LoVo (cell line): ENCODE measurements around the gene ADK.

Source experiments
- DNase-seq: peaks from one replicate; pipeline ENCODE4 v3.0.0-alpha.2; 2016; ENCODE audit warnings: low spot score

Gene ADK

DNA sequence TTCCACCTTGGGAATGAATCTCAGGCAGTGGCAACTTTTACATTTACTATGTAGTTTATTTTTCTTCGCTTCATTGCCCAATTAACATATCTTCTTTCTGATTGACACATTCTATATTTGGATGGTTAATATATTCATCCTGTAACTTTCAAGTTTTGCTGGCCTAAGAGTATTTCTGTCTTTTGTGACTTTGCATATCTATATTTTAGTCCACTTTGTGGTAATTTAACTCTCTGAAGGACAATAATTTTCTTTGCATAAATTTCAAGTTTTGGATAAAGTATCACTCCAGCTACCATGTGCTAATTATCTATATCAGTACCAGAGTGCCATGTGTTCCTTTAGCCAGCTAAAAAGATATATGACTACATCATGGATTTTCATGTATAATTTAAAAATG is 523.9 kb downstream of the ADK start:
- no peak for DNase-seq

DNA sequence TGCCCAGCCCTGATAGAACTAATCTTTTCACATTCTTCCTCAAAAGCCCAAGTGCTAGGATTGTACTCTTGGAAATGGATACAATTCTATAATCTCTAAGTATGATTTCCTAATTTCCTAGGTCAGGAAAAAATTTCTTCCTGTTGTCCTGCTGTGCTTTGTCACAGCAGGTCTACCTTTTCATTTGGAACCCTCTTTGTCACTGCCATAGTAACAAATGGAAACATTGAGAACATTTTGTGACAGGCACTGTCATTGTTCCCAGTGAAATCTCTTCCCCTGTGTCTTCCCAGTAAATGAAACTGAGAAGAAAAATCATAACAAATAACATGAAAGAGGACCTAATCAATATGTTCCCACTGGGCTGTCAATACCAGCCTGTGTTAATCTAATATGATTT is 524.5 kb downstream of the ADK start:
- no peak for DNase-seq

DNA sequence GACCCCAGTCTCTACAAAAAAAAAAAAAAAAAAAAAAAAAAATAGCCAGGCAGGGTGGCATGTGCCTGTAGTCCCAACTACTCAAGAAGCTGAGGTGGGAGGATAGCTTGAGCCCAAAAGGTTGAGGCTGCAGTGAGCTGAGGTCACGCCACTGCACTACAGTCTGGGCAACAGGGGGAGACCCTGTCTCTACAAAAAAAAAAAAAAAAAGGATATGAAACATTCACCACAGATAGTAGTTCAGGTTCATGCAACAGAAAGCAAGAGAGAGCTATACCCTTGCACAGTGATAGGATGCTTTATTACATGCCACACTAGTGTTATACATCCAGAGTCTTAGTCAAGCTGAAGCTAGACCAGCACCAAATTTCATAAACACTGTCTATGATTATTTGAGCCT is 526.9 kb downstream of the ADK start:
- no peak for DNase-seq

DNA sequence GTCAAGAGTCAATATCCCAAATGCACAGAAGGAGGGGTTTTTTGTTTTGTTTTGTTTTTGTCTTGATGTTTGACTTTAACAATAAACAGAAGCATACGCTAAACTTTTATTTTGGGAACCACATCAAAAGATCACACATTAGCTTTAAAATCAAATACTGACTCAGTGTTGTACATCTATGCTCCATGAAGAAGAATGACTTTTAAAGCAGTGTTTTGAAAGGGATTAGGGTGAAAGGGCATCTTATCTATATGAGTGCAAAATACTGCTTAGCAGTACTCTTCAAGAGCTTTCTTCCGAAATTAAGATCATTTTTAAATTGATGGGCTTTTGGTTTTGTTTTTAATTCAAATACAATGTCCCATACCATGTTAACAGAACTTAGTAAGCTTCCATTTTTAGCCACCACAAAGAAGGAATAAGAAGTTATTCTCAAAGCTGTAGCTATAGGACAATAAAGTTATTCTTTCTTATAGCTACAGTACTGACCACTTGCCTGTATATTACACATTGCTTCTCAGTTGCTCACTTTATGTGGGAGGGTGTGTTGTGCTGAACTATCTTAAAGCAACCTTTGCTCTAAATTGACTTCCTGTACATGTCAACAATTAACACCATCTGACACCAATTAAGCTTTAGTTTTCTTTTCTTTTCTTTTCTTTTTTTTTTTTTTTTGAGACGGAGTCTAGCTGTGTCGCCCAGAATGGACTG is 531.1 kb downstream of the ADK start:
- DNase-seq = no peak

DNA sequence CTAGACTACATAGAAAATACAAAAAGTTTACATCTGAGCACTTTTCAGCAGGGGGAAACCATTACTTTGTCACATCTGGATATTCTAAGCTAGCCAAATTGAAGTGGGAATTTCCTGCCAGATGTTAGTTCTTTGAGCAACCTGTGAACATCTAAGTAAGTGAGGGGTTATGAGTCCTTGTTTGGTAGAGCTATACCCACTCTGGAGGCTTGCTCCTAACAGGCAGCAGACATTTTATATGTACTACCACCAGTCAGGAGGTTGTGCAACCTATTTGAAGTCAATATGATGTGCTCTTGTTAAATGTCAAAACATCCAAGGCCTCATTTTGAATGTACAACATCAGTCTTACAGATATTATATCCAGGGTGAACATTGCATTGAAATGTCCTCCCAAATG is 532.0 kb downstream of the ADK start:
- DNase-seq = no peak

DNA sequence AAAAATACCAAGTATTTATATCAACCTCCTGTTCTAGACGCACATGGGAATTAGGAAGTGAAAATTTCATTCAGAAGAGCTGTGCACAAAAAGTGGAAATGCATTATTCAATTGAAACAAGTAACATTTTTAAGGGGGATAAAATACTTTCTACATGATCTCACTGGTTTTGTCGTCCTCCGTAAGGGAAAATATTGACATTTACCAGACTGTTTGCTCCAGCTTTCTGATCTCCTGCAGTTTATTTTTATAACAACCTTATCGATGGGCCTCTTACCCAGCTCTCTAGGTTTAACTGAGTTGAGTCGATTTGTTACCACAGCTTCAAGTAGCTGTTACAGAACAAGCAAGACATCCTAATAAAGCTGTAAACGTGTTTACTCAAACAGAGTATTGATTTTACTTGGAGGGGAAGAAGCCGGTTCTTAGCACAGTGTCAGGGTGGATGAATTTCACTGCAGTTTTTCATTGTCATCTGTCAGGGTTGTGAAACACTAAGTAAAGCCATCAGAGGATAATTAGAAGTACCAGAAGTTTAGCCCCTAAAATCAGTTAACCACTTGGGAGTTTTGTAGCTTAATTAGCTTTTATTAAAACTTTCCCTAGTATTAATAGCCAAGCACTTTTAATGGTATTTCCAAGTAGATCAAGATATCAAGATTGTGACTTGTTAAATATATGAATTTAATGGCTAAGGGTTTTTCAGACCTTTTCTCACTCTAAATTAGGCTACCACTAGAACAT is 532.8 kb downstream of the ADK start:
- no peak for DNase-seq

DNA sequence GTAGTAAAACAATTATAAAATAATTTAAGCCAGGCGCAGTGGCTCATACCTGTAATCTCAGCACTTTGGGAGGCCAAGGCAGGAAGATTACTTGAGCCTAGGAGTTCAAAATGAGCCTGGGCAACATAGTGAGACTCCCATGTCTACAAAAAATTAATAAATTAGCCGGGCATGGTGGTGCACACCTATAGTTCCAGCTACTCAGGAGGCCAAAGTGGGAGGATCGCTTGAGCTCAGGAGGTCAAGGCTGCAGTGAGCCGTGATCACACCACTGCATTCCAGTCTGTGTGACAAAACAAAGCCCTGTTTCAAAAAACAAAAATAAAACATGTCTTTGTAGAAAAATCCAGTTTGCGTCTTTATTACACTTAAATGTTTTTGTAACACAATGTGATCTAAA is 533.4 kb downstream of the ADK start:
- no peak for DNase-seq

DNA sequence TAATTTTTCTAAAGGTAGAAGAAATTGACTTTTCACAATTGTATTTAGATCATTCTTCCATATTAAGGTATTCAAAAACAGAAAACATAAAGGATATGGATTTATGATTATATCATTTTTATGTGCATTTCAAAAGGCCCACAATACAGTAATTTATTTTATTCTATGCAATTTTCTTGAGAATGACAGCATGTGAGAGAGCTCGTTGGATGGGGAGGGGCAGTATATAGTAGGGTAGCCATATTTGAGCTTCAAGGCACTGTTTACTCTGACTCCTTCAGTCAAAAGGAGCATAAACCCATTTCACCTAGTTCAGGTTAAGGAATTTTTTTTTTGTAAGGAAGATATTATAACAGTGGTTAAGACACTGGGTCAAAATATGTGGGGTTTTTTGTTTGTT is 534.5 kb downstream of the ADK start:
- DNase-seq = no peak

DNA sequence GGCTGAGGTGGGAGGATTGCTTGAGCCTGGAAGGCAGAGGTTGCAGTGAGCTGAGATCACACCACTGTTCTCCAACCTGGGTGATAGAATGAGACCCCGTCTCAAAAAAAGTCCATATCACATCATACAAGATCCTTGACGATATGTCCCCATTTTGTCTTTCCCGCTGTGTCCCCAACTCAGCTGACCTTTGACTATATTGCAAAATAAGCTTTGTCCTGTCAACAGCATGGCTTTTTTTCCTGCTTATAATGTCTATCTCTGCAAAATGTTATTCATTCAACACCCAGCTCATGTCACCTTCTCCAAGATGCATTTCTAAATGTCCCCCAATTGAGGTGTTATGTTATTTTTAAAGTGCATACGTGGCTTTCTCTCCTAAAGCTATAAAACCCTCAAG is 539.4 kb downstream of the ADK start:
- DNase-seq = no peak

DNA sequence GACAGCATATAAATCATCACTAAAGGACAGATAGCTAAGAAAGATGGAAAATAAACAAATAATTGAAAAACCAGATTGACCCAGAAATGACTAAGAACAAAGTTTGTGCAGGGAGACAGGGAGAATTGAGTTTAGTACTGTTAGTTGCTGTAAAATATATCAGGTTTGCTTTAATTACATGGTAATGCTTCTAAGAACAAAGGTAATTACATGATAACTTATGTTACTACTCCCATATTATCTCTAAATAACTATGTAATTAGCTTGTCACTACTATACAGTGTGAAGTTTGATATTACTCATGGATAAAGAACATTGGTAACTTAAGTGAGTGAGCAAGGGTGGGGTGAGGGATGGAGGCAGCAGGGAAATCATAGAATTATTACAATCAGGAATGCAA is 540.1 kb downstream of the ADK start:
- no peak for DNase-seq

DNA sequence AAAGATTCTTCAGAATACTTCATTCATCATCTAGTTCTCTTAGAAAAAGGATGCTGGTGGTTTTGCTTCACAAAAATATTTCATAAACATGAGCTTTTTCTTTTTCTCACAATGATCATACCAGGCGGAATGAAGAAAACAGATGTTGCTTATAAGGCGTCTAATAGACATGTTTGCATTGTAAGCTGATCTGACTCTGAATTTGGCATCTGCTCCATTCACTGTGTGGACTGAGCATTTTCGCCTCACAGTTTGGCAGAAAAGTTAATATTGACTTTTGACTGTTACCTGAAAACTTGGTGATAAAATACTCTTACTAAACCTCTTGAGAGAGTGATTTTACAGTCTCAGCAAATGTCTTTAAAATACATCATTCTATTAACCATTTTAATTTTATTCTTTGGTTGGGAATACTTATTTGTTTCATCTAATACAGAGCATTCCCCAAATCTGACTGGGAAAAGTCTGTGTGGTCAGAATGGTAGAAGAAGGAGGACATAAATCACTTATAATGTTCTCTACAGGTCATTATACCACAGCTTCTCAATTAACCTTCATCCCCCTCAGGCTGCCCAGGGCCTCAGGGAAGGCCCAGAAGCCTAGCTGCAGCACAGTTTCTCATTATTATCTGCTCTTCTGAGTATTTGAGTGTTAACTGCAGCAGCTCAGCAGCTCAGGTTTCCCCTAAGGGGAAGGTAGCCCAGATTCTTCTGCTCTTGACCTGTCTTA is 553.8 kb downstream of the ADK start:
- DNase-seq = no peak

DNA sequence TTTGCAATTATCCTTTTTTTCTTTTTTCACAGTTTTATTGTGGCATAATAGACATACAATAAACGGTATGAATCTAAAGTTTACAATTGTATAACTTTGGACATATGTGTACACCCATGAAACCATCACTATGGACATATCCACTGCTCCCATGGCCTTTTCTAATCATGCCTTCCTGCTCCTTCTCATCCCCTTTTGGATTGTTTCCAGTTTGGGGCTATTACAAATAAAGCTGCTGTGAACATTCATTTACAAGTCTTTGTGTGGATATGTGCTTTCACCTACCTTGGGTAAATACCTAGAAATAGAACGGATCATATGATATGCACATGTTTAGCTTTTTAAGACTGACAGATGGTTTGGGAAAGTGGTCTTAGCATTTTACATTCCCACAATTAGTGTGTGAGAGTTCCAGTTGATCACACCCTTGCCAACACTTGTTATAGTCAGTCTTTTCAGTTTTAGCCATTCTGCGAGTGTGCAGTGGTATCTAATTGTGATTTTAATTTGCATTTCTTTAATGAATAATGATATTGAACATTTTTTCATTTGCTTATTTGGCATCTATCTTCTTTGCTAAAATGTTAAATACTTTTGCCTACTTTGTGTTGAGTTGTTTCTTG is 554.4 kb downstream of the ADK start:
- DNase-seq = no peak

DNA sequence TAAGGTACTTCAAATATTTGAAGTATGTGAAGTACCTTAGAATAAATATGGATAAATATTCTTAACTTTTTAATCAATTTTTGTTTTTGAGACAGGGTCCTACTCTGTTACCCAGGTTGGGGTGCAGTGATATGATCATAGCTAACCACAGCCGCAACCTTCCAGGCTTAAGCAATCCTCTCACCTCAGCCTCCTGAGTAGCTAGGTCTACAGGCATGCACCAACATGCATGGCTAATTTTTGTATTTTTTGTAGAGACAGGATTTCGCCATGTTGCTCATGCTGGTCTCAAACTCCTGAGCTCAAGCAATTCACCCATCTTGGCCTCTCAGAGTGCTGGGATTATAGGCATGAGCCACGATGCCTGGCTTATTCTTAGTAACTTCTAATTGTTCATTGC is 555.9 kb downstream of the ADK start:
- no peak for DNase-seq

DNA sequence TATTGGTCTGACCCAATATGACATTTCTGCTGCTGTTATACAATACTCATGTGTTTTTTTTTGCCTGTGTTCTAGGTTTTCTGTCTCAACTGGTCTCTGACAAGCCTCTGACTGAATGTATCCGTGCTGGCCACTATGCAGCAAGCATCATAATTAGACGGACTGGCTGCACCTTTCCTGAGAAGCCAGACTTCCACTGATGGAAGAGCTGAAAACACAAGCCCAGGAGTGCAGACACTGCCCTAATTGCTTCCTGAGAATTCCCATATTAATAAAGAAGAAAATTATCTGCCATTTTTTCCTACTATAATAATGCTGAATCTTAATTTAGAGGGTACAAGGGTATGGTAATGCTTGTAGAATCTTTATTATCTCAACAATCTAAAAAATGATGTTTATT is 557.2 kb downstream of the ADK start:
- DNase-seq = no peak

DNA sequence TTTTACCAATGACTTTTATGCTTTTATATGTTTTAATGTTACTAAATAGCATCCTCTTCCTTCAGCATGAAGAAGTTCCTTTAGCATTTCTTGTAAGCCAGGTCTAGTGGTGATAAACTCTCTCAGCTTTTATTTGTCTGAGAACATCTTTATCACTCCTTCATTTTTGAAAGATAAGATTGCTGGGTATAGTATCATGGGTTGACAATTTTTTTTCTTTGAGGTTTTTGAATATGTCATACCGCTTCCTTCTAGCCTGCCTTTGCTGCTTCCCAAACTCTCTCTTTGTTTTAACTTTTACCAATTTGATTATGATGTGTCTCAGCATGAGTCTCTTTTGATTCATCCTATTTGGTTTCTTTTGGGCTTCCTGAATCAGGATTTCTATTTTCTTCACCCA is 567.2 kb downstream of the ADK start:
- no peak for DNase-seq

DNA sequence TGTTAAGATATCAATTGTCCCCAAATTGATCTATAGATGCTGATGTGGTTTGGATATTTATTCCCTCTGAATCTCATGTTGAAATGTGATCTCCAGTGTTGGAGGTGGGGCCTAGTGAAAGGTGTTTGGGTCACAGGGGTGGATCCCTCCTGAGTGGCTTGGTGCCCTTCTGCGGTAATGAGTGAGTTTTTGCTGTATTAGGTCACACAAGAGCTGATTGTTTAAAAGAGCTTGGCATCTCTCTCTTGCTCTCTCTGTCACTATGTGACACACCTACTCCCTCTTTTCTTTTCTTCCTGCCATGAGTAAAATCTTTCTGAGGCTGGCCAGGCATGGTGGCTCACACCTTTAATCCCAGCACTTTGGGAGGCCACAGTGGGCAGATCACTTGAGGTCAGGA is 577.2 kb downstream of the ADK start:
- DNase-seq = no peak

DNA sequence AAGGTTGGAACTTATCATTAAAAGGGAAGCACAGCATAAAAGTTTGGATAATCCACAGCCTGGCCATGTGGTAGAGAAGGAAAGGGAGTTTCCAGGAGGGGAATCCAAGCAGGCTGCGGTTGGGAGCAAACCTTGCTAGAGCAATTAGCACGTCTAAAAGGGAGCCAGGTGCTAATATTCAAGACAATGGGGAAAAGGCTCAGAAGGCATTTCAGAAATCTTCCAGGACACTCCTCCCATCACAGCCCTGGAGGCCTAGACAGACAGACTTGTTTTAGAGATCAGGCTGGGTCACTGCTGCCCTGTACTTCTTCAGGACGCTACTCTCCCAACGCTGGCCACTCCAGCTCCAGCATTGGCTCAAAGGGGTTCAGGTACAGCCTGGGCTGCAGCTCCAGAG is 579.2 kb downstream of the ADK start:
- no peak for DNase-seq

DNA sequence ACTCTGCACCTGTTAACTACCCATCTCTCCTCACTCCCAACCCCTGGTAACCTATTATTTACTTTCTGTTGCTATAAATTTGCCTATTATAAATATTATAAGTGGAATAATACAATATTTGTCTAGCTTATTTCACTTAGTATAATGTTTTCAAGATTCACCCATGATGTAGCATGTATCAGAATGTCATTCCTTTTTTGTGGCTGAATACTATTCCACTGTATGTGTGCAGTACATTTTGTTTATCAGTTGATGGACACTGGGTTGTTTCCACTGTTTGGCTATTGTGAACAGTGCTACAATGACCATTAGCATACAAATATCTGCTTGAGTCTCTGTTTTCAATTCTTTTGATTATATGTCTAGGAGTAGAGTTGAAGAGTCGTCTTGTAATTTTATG is 582.6 kb downstream of the ADK start:
- no peak for DNase-seq

DNA sequence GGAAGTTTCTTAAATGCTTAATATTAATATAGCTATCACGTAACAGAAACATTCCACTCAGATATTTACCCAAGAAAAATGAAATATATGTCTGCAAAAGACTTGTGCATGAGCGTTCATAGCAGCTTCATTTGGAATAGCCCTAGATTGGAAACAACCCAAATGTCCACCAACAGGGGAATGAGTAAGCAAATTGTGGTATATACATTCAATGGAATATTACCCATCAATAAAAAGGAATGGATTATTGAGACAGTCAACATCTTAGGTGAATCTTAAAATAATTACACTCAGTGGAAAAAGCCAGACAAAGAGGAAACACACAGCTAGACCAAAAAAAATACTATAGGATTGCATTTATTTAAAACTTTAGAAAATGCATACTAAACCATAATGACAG is 585.0 kb downstream of the ADK start:
- no peak for DNase-seq

DNA sequence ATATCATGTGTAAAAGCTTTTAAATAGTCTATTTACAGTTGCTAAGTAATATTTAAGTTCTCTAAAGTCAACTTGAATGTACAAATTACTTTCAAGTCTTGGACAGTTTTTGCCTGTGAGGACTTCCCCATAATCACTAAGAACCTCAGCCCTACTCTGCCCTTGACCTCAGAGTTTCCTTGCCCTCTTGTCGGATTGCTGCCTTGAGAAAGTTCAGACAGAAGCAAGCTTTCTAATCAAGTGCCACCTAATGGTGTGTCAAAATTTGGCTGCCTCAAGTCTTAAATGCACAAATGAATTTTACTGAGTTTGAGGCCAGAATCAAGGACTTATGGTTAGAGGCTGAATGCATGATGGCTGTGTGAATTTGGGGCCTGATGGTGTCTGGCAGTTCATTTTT is 587.0 kb downstream of the ADK start:
- no peak for DNase-seq

DNA sequence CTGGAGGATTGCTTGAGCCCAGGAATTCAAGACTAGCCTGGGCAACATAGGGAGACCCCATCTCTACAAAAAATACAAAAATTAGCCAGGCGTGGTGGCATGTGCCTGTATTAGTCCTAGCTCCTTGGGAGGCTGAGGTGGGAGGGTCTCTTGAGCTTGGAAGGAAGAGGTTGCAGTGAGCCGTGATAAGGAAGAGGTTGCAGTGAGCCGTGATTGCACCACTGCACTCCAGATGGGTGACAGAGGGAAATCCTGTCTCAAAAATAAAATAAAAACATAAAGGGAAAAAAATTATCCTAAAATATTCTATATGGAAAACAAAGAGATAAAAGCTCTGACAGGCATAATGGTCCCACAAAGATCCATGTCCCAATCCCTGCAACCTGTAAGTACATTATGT is 587.5 kb downstream of the ADK start:
- DNase-seq = no peak

DNA sequence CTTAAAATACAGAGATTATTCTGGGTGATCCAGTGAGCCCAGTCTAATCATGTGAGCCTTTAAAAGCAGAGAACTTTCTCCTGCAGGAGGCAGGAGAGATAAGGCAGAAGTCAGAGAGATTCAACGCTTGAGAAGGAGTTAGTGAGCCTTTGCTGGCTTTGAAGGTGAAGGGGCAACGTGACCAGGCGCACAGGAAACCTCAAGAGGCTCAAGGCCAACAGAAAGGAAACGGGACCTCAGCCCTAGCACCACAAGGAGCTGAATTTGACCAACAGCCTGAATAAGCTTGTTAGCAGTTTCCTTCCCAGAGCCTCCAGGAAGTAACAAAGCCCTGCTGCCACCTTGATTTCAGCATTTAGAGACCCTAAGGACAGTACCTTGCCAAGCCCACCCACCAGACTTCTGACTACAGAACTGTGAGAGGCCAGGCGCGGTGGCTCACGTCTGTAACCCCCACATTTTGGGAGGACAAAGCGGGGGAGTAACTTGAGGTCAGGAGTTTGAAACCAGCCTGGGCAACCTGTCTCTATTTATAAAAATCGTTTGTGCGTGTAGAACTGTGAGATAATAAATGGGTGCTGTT is 588.1 kb downstream of the ADK start:
- DNase-seq = no peak

DNA sequence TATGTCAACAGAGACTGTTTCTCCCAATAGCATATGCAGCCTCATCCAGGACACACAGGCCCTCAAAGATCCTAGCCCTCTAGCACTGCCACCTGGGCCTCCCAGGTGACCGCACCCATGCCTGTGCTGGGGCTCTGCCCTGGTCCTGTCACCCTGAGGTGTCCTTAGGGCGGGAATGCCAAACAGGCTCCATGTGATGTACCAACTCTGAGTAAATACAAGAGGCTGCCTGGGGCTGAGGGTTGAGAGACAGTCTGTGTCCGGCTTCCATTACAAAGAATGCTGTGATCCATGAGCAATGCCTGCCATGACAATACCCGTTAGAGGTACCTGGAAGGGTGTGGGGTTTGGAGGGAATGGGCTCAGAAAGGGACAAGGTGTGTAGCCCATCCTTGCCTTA is 592.4 kb downstream of the ADK start:
- DNase-seq = no peak
